Measurements from ENCODE around the gene PLPPR2. TPM values are rescaled to one million over a fixed set of nuclear protein-coding genes. Genes with fewer than 3 reads are reported as not detected.
A peak's percentile ranks its signal among the peaks of the same experiment; 100 is the strongest.
"Not testable (repeated sequence)": the region's sequence is repeated elsewhere in the genome, so short reads cannot be mapped to it uniquely, and the experiment has no call there.

PLPPR2 gene
- total RNA-seq, 4 donors from 2014 or later: 18.9 to 32.1 (median 22.5) TPM

DNA sequence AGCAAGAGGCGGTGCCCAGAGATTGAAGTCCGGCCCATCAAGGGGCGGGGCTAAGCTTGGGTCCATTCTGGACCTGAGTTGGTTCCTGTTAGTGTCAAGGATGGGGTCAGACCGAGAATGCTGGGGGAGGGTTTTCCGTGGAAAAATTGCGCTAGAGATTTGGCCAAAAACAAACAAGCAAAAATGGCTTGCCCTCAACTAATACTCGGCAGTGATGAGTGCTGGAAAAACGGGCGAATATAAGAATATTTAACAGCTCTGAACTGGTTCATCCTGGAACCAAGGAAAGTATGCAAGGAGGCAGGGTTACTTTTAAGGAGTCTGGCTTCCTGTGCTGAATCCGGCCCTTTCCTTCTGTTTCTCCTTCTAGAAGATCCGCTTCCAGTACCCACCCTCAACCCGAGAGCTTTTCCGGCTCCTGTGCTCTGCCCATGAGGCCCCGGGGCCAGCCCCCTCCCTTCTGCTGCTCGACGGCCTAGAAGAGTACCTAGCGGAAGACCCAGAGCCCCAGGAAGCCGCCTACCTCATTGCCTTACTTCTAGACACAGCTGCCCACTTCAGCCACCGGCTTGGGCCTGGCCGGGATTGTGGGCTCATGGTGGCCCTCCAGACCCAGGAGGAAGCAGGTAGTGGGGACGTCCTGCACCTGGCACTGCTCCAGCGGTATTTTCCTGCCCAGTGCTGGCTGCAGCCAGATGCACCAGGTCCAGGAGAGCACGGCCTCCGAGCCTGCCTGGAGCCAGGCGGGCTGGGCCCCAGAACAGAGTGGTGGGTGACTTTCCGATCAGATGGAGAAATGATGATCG is 20.1 kb downstream of the PLPPR2 start:
- DNase-seq (ENCODE audit: low spot score in 2 of 2): no peak
- Histone ChIP-seq H3K27me3 (no peaks in the 10 kb centered on the region), H3K9me3 (no peaks in the 10 kb centered on the region), H3K4me3 (peak overlapping the region; percentile 66), H3K4me1 (peaks cover 44% of the 10 kb centered on the region), H3K27ac (peak overlapping the region; percentile 97), H3K36me3 (no peaks in the 10 kb centered on the region)
- 8% methylated on average over 22 of the region's 27 CpGs for WGBS
- peak in 1 of 2 donors; percentile 23 for TF ChIP-seq POLR2A (IDR thresholded peaks at IDR 0.05)
- no peak for TF ChIP-seq POLR2AphosphoS5 (IDR thresholded peaks at IDR 0.05)
- TF ChIP-seq EP300 (IDR thresholded peaks at IDR 0.05): no peak

DNA sequence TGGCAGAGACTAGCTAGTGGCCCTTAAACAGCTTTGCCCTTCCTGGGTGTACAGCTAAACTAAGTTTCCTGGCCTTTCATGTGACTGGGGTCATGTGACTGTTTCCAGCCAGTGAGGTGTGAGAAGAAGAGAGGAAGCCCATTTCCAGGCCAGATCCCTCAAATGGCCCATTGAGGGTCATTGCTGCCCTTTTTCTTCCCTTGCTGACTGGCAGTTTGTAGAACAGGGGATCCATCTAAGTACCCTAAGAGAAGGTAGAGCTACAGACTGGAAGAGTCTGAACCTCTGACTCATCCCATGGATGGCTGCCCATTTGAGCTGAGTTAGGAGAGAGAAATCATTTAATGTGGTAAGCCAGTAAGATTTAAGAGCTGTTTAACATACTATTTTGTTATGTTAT is 22.0 kb downstream of the PLPPR2 start:
- H3K9me3 ChIP-seq: no peaks in the 10 kb centered on the region
- TF ChIP-seq EP300 (IDR thresholded peaks at IDR 0.05): no peak
- H3K4me1 ChIP-seq: peaks cover 63% of the 10 kb centered on the region
- H3K36me3 ChIP-seq: no peaks in the 10 kb centered on the region
- no peak overlapping the region for H3K27ac ChIP-seq
- H3K4me3 ChIP-seq: no peak overlapping the region
- H3K27me3 ChIP-seq: peaks cover 5% of the 10 kb centered on the region
- no peak for DNase-seq (ENCODE audit: low spot score in 2 of 2)

- TF ChIP-seq POLR2AphosphoS5 (IDR thresholded peaks at IDR 0.05) (no peak), EP300 (IDR thresholded peaks at IDR 0.05) (no peak), POLR2A (IDR thresholded peaks at IDR 0.05) (no peak)
- TF ChIP-seq, protein P1, sequence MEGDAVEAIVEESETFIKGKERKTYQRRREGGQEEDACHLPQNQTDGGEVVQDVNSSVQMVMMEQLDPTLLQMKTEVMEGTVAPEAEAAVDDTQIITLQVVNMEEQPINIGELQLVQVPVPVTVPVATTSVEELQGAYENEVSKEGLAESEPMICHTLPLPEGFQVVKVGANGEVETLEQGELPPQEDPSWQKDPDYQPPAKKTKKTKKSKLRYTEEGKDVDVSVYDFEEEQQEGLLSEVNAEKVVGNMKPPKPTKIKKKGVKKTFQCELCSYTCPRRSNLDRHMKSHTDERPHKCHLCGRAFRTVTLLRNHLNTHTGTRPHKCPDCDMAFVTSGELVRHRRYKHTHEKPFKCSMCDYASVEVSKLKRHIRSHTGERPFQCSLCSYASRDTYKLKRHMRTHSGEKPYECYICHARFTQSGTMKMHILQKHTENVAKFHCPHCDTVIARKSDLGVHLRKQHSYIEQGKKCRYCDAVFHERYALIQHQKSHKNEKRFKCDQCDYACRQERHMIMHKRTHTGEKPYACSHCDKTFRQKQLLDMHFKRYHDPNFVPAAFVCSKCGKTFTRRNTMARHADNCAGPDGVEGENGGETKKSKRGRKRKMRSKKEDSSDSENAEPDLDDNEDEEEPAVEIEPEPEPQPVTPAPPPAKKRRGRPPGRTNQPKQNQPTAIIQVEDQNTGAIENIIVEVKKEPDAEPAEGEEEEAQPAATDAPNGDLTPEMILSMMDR (IDR thresholded peaks at IDR 0.05): no peak
- Histone ChIP-seq H3K27ac (no peak overlapping the region), H3K9me3 (no peaks in the 10 kb centered on the region), H3K27me3 (peaks cover 9% of the 10 kb centered on the region), H3K4me1 (peaks cover 69% of the 10 kb centered on the region), H3K36me3 (no peaks in the 10 kb centered on the region), H3K4me3 (no peak overlapping the region)
- WGBS: 93% methylated on average over 3 of the region's 3 CpGs
- DNase-seq (ENCODE audit: low spot score in 2 of 2): no peak
Observed at GRCh38 chr19:11377756-11378155, 22.5 kb downstream of the PLPPR2 start.

DNA sequence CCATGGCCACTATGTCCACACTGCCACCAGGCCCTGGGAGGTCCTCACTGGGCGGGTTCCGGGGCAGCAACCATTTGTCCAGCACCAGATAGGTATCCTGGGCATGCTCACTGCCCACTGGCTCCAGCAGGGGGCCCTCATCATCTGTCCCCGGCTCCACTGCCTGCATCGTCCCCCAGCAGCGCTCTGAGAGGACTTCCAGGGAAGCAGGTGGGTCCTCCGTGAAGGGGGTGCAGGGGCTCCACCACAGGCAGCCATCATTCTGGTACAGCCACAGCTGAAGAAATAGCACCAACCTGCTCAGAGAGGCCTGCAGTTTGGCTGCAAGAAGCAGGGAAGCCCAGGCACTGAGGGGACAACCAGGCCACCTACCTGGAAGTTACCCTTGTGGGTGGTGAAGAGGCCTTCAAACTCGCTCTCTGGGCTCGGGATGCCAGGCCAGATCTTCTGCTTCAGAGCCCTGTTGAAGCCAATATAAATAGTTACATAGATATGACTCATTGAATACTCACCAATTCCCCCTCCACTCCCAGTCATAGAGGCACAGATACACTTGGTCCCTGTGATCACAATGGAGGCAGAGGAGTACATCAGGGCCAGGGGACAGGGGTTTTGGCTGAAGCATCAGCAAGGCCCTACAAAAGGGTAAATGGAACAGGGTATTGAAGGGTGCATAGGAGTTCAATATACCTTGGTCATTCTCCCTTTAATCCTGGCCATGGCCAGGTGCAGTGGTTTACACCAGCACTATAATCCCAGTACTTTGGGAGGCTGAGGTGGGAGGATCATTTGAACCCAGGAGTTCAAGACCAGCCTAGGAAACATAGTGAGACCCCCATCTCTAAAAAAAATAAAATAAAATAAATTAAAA is 23.3 kb downstream of the PLPPR2 start:
- 48% methylated on average over 2 of the region's 8 CpGs for WGBS
- no peak for DNase-seq (ENCODE audit: low spot score in 2 of 2)
- peaks cover 76% of the 10 kb centered on the region for H3K4me1 ChIP-seq
- no peaks in the 10 kb centered on the region for H3K36me3 ChIP-seq
- no peak overlapping the region for H3K27ac ChIP-seq
- TF ChIP-seq, protein P1 (IDR thresholded peaks at IDR 0.05): peak in 1 of 2 donors; percentile 40
- TF ChIP-seq POLR2AphosphoS5 (IDR thresholded peaks at IDR 0.05): no peak
- H3K9me3 ChIP-seq: no peaks in the 10 kb centered on the region
- H3K27me3 ChIP-seq: peaks cover 17% of the 10 kb centered on the region
- no peak overlapping the region for H3K4me3 ChIP-seq

- H3K9me3 ChIP-seq; H3K4me3 ChIP-seq; DNase-seq (ENCODE audit: low spot score in 2 of 2); H3K36me3 ChIP-seq; H3K27ac ChIP-seq: not testable (repeated sequence)
- WGBS: 90% methylated on average over 14 of the region's 14 CpGs
- Histone ChIP-seq H3K4me1 (peaks cover 77% of the 10 kb centered on the region), H3K27me3 (peaks cover 21% of the 10 kb centered on the region)
Observed at GRCh38 chr19:11379269-11379845, 24.1 kb downstream of the PLPPR2 start.

GRCh38 chr19:11379857-11380350 is 24.7 kb downstream of the PLPPR2 start:
- Histone ChIP-seq H3K36me3 (no peaks in the 10 kb centered on the region), H3K27me3 (peaks cover 21% of the 10 kb centered on the region), H3K27ac (no peak overlapping the region), H3K4me3 (no peak overlapping the region), H3K4me1 (peaks cover 79% of the 10 kb centered on the region), H3K9me3 (no peaks in the 10 kb centered on the region)
- TF ChIP-seq POLR2AphosphoS5 (IDR thresholded peaks at IDR 0.05): no peak
- no peak for TF ChIP-seq POLR2A (IDR thresholded peaks at IDR 0.05)
- TF ChIP-seq, protein P1 (IDR thresholded peaks at IDR 0.05): no peak
- no peak for TF ChIP-seq EP300 (IDR thresholded peaks at IDR 0.05)
- DNase-seq (ENCODE audit: low spot score in 2 of 2): no peak
- 92% methylated on average over 7 of the region's 7 CpGs for WGBS

Measured in suprapubic skin (tissue), 4 donors.